Measurements from ENCODE around the gene PCDH1. TPM values are rescaled to one million over a fixed set of nuclear protein-coding genes. Genes with fewer than 3 reads are reported as not detected.

PCDH1 gene
- total and polyA plus RNA-seq, 12 donors: 3.7 to 16.8 (median 7.7) TPM

DNA sequence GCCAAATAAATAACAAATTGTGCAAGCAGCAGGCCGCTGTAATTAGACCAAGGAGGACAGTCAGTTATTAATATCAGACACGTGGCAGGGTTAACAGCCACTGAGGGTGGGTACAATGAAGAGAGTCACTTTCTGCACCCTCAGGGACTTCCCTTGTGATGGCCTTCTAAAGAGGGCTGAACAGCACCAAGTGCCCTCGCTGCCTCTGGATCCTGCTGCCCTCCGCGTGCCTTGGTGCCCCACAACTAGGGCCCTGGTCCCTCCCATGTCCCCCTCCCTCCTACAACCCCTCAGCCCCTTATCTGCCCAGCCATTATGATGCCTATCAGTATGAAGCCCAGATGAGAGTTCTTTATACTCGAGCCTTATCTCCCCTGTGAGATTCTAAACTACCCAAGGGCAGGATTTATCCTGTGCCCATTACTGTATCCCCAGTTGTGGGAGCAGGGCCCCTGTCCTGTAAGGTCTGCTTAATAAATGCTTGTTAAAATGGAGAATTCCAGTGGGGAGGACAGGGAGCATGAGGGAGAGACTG, 37.3 kb downstream of the PCDH1 start:
- intact Hi-C loops (cut with DNase I): no loop called here
- no peak overlapping the region for H3K4me3 ChIP-seq
- WGBS, 4 donors: 64 to 77% (median 69%) methylated on average over 6 of the region's 6 CpGs
- H3K27ac ChIP-seq: peak overlapping the region in 1 of 5 donors; percentile 54
- TF ChIP-seq POLR2A (IDR thresholded peaks at IDR 0.05): no peak
- H3K27me3 ChIP-seq: no peaks in the 10 kb centered on the region
- H3K36me3 ChIP-seq (replicated peaks in 1 of 2): no peaks in the 10 kb centered on the region
- peaks cover 0 to 15% of the 10 kb centered on the region in 2 donors for H3K4me1 ChIP-seq (replicated peaks in 1 of 2)
- H3K9me3 ChIP-seq (replicated peaks in 1 of 3): no peaks in the 10 kb centered on the region
- no peak for DNase-seq

DNA sequence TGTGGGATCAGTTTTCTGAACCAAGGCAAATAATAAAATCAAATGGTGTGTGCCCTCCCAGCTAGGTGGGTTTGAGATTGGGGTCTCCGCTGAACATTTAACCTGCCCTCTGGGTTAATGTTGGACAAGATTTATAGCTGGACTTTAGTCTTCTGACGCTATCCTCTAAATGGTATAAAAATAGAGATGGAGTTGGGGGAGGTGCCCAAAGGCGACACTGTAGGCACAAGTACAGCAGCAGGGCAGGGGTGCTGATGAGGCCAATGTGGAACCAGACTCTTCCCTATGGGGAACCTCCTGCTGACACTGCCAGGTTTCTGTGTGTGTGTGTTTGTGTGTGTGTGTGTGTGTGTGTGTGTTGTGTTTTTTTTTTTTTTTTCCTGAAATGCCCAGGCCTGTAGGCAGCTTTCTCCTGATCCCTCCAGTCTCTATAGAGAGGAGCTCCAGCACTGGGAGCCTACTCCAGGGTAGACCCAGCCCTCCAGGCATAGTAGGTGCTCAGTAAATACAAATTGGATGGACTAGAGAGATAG, 37.9 kb downstream of the PCDH1 start:
- no peak for DNase-seq
- H3K27me3 ChIP-seq: no peaks in the 10 kb centered on the region
- H3K4me3 ChIP-seq: no peak overlapping the region
- WGBS, 4 donors: 72 to 78% (median 76%) methylated on average over 3 of the region's 3 CpGs
- H3K9me3 ChIP-seq (replicated peaks in 1 of 3): no peaks in the 10 kb centered on the region
- intact Hi-C loops (cut with DNase I): no loop called here
- H3K36me3 ChIP-seq (replicated peaks in 1 of 2): no peaks in the 10 kb centered on the region
- H3K4me1 ChIP-seq (replicated peaks in 1 of 2): peaks cover 0 to 20% of the 10 kb centered on the region in 2 donors
- H3K27ac ChIP-seq: no peak overlapping the region
- TF ChIP-seq, protein P1, sequence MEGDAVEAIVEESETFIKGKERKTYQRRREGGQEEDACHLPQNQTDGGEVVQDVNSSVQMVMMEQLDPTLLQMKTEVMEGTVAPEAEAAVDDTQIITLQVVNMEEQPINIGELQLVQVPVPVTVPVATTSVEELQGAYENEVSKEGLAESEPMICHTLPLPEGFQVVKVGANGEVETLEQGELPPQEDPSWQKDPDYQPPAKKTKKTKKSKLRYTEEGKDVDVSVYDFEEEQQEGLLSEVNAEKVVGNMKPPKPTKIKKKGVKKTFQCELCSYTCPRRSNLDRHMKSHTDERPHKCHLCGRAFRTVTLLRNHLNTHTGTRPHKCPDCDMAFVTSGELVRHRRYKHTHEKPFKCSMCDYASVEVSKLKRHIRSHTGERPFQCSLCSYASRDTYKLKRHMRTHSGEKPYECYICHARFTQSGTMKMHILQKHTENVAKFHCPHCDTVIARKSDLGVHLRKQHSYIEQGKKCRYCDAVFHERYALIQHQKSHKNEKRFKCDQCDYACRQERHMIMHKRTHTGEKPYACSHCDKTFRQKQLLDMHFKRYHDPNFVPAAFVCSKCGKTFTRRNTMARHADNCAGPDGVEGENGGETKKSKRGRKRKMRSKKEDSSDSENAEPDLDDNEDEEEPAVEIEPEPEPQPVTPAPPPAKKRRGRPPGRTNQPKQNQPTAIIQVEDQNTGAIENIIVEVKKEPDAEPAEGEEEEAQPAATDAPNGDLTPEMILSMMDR (IDR thresholded peaks at IDR 0.05): no peak
- no peak for TF ChIP-seq POLR2A (IDR thresholded peaks at IDR 0.05)

DNA sequence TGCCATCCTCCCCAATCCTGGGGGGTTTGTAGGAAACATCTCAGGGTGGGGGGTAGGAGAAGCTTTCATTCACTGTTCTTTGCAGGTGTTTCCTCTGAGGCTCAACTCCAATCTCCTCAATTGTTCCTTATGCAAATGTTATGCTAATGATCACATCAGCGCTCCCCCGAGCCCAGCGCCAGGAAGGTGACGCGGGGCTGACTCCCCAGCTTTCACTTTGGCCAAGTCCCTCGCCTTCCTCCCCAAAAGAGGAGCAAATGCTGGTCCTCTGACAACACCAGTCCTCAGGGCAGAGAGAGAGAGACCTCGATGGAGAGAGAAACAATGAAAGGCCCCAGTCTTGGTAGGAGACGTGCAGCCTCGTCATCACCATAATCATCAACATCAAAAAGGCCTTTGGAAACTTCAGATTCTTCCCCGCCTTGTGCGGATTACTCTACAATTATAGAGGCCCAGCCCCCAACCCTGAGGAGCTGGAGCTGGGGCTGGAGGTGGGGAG, 39.1 kb downstream of the PCDH1 start:
- Histone ChIP-seq H3K27ac (no peak overlapping the region), H3K4me3 (no peak overlapping the region), H3K36me3 (replicated peaks in 1 of 2) (no peaks in the 10 kb centered on the region), H3K27me3 (no peaks in the 10 kb centered on the region), H3K4me1 (replicated peaks in 1 of 2) (peaks cover 0 to 23% of the 10 kb centered on the region in 2 donors), H3K9me3 (replicated peaks in 1 of 3) (no peaks in the 10 kb centered on the region)
- WGBS, 4 donors: 61 to 71% (median 65%) methylated on average over 11 of the region's 11 CpGs
- DNase-seq: no peak
- intact Hi-C loops (cut with DNase I): no loop called here
- TF ChIP-seq, protein P1 (IDR thresholded peaks at IDR 0.05): no peak
- TF ChIP-seq POLR2A (IDR thresholded peaks at IDR 0.05): no peak

DNA sequence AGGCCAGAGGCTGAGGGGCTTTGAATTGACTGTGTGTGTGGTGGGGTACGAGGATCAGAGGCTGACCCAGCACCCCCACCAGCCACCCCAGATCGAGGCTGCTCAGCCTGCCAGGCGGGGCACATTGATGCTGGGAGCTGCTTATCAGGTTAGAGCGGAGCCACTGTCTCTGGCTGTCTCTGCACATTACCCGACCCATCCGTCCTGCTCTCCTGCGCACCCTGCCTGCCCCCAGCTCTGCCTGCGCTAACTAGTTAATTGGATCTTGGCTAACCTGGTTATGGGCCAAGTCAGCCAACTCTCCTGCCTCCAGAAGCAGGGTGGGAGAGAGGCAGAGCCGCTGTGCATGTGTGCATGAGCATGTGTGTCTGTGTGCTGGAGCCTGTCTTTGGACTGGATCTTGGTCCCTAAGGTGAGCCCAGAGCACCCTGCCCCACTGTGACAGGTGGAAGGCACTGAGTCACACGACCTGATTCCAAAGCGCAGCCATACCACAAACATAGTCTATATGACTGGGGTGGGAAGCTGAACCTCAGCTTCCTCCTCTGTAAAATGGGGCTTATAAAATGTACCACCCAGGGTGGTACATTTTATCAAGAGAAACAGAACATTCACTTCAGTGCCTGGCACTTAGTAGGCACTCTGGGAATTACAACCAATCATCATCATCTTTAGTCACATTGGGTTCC, 39.7 kb downstream of the PCDH1 start:
- no peaks in the 10 kb centered on the region for H3K27me3 ChIP-seq
- TF ChIP-seq POLR2A (IDR thresholded peaks at IDR 0.05): no peak
- TF ChIP-seq, protein P1 (IDR thresholded peaks at IDR 0.05): no peak
- no peaks in the 10 kb centered on the region for H3K36me3 ChIP-seq (replicated peaks in 1 of 2)
- H3K9me3 ChIP-seq (replicated peaks in 1 of 3): no peaks in the 10 kb centered on the region
- peak overlapping the region in 1 of 5 donors; percentile 17 for H3K27ac ChIP-seq
- DNase-seq: peak in 1 of 7 donors; percentile 91
- intact Hi-C loops (cut with DNase I): no loop called here
- WGBS, 4 donors: 62 to 79% (median 73%) methylated on average over 6 to 11 of the region's 11 CpGs
- H3K4me1 ChIP-seq (replicated peaks in 1 of 2): peaks cover 0 to 23% of the 10 kb centered on the region in 2 donors
- no peak overlapping the region for H3K4me3 ChIP-seq
